Mesendoderm (in vitro differentiated cells): ENCODE measurements around the gene LZTS3.

ENCODE experiments used
- DNase-seq: peaks from one replicate; pipeline ENCODE4 v3.0.0; 2013
- H2AK5ac ChIP-seq: 2 replicates; pipeline ENCODE4 v1.6.1; 2013; ENCODE audit warnings: low read length, inconsistent platforms
- H2BK120ac ChIP-seq: 2 replicates; pipeline ENCODE4 v1.6.1; 2013; ENCODE audit warnings: low read depth, mild to moderate bottlenecking, low read length, moderate library complexity, mixed read lengths
- H2BK15ac ChIP-seq: replicated peaks from 2 replicates; pipeline ENCODE4 v1.6.1; 2013; ENCODE audit warnings: low read depth, mild to moderate bottlenecking, moderate library complexity
- H2BK5ac ChIP-seq: 2 replicates; pipeline ENCODE4 v1.6.1; 2013; ENCODE audit warnings: low read length, inconsistent platforms
- H3K18ac ChIP-seq: 2 replicates; pipeline ENCODE4 v1.6.1; 2013; ENCODE audit warnings: mild to moderate bottlenecking, low read length, mixed read lengths
- H3K23ac ChIP-seq: one replicate; pipeline ENCODE4 v1.6.1; 2013; ENCODE audit warnings: low read length
- H3K27ac ChIP-seq: 2 replicates; pipeline ENCODE4 v1.5.1; 2013; ENCODE audit warnings: low read depth, mild to moderate bottlenecking, inconsistent platforms, low read length, moderate library complexity
- H3K27me3 ChIP-seq: 2 replicates; pipeline ENCODE4 v1.6.1; 2013; ENCODE audit warnings: low read length, control low read depth, mild to moderate bottlenecking, inconsistent platforms; ENCODE audit not compliant: insufficient read depth, poor library complexity
- H3K36me3 ChIP-seq: 2 replicates; pipeline ENCODE4 v1.6.1; 2013; ENCODE audit warnings: low read length, inconsistent platforms; ENCODE audit not compliant: control insufficient read depth, insufficient read depth
- H3K4ac ChIP-seq: one replicate; pipeline ENCODE4 v1.6.1; 2013; ENCODE audit warnings: low read depth, mild to moderate bottlenecking, low read length, moderate library complexity
- H3K4me1 ChIP-seq: 2 replicates; pipeline ENCODE4 v1.6.1; 2013; ENCODE audit warnings: low read depth, low read length, inconsistent platforms; ENCODE audit not compliant: control insufficient read depth
- H3K4me2 ChIP-seq: 2 replicates; pipeline ENCODE4 v1.6.1; 2013; ENCODE audit warnings: low read length
- H3K4me3 ChIP-seq: 2 replicates; pipeline ENCODE4 v1.5.1; 2013; ENCODE audit warnings: mild to moderate bottlenecking, low read length
- H3K56ac ChIP-seq: one replicate; pipeline ENCODE4 v1.6.1; 2013; ENCODE audit warnings: low read length
- H3K79me1 ChIP-seq: 2 replicates; pipeline ENCODE4 v1.6.1; 2013; ENCODE audit warnings: low read length, inconsistent platforms
- H3K79me2 ChIP-seq: 2 replicates; pipeline ENCODE4 v1.6.1; 2013; ENCODE audit warnings: mild to moderate bottlenecking, low read length; ENCODE audit not compliant: control insufficient read depth, insufficient read depth
- H3K9ac ChIP-seq: 2 replicates; pipeline ENCODE4 v1.6.1; 2013; ENCODE audit warnings: low read length, inconsistent platforms
- H4K5ac ChIP-seq: one replicate; pipeline ENCODE4 v1.6.1; 2013; ENCODE audit warnings: low read length
- H4K8ac ChIP-seq: one replicate; pipeline ENCODE4 v1.6.1; 2013; ENCODE audit warnings: low read depth, mild to moderate bottlenecking, control low read depth, low read length, moderate library complexity
- WGBS: extraction: QIAGEN DNeasy Blood & Tissue Kit; methylation state at CpG from one replicate; pipeline ENCODE4 v1.1.7; 2013; ENCODE audit warnings: low lambda C conversion rate, missing lambda C conversion rate; ENCODE audit not compliant: insufficient coverage; ENCODE audit errors: extremely low coverage; 5-methylcytosine and 5-hydroxymethylcytosine counted together

The LZTS3 gene

GRCh38 chr20:3116341-3116740 lies 57.0 kb downstream of the LZTS3 start:
- Histone ChIP-seq H3K79me2 (no peaks in the 10 kb centered on the region), H3K27me3 (no peaks in the 10 kb centered on the region), H4K8ac (no peak overlapping the region), H2BK15ac (no peak overlapping the region), H3K4ac (no peak overlapping the region), H4K5ac (no peak overlapping the region), H3K4me3 (no peak overlapping the region), H2AK5ac (no peak overlapping the region), H3K36me3 (no peaks in the 10 kb centered on the region), H3K4me1 (no peaks in the 10 kb centered on the region), H2BK120ac (no peak overlapping the region), H2BK5ac (no peak overlapping the region), H3K79me1 (no peaks in the 10 kb centered on the region), H3K4me2 (no peak overlapping the region), H3K23ac (no peak overlapping the region), H3K18ac (no peak overlapping the region), H3K9ac (no peak overlapping the region), H3K27ac (no peak overlapping the region), H3K56ac (no peak overlapping the region)
- no peak for DNase-seq
- no CpG with 5 or more reads among the region's 4 CpGs for WGBS

DNA sequence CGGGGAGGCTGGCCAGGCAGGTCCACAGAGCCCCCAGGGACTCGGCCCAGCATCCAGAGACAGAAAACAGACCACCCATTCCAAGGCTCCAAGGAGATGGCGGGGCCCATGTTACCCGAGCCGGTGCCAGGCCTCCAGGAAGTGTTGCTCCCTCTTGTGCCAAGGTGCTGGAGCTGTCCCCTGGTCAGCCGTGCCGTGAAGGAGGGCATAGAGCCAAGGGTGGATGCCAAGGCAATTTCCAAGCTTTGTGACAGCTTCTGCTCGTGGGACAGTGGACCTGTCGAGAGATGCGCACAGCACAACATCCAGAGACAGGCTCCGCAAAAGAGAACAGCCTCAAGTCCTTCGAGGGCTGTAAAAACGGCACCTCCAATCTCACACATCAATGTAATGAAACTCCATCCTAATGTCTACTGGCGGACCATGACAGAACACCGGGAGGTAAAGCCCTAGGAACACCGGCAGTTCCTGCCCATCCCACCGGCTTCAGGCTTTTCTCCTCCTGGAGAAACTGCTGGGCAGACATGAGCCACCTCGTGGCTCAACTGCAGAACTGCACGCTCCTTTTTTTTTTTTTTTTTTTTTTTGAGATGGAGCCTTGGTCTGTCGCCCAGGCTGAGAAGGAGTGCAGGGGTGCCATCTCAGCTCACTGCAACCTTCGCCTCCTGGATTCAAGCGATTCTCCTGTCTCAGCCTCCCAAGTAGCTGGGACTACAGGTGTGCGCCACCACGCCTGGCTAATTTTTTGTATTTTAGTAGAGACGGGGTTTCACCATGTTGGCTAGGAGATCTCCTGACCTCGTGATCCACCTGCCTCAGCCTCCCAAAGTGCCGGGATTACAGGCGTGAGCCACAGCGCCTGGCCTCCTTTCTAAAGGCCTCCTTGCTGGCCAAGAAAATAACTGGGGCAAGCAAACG lies 57.9 kb downstream of the LZTS3 start:
- Histone ChIP-seq H3K27me3 (no peaks in the 10 kb centered on the region), H2BK5ac (no peak overlapping the region), H3K36me3 (no peaks in the 10 kb centered on the region), H3K4ac (no peak overlapping the region), H3K27ac (no peak overlapping the region), H2BK120ac (no peak overlapping the region), H3K4me2 (no peak overlapping the region), H4K8ac (no peak overlapping the region), H2BK15ac (no peak overlapping the region), H3K4me3 (no peak overlapping the region), H3K4me1 (no peaks in the 10 kb centered on the region), H3K79me1 (no peaks in the 10 kb centered on the region), H3K79me2 (no peaks in the 10 kb centered on the region), H3K56ac (no peak overlapping the region), H4K5ac (no peak overlapping the region), H3K18ac (no peak overlapping the region), H3K9ac (no peak overlapping the region), H2AK5ac (no peak overlapping the region), H3K23ac (no peak overlapping the region)
- peak; percentile 84 for DNase-seq
- no CpG with 5 or more reads among the region's 30 CpGs for WGBS
